Measurements from ENCODE around the gene IFIT2.
"Not testable (repeated sequence)": the region's sequence is repeated elsewhere in the genome, so short reads cannot be mapped to it uniquely, and the experiment has no call there.

The IFIT2 gene

DNA sequence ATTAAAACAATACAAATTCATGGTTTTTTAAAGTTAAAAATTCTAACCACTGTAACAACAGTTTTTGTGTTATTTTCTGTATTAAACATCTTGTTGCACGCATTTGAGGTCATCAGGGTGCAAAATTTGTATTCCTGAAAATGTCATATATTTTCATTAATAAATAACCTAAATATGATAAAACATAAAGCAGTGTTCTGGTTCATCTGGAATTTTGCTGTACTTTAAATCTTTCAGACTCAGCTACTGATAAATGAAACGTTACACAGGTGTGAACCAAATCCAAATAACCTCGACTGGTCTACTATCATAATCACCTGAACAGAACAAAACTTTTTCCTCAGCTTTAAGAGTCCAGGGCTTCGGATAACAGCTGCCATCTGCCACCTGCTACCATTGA, 6.9 kb downstream of the IFIT2 start:
- FAIRE-seq = no peak

DNA sequence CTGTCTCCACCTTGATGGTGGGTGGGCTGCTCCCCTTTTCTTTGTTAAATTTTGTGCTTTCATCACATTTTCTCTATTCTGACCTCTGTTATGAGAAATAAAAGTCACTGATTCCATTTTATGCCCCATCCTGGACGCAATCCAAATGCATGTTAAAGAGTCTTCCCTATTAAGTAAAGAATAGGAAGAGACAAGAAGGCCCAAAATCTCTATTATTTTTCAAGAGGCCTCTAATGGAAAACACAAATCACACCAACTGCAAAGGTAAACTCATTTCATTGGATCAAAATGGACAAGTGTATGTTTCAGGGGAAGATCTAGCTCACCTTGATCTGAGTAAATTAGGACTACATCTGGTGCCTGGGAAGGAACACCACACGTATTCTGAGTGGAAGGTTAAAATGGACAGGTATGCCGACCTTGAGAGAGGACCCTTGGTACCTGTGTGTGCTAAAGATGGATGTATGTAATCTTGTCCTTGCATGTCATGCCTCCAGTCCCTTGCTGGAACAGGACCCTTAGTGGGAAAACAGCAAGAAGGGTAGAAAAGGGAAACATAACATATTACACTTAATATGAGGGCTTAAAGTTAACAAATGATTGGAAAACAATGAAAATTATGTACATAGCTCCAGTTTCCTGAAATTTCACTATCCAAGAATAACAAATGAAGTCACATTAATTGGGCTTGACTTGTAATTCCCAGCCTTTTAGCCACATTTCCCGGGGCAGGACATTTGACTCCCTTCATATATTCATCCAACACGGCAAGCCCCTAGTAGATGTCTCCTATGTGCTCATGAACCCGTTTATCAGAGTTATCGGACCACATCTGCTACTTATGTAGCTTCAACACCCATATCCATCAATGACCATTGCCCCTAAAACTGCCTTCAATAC, 7.6 kb downstream of the IFIT2 start:
- FAIRE-seq = no peak

DNA sequence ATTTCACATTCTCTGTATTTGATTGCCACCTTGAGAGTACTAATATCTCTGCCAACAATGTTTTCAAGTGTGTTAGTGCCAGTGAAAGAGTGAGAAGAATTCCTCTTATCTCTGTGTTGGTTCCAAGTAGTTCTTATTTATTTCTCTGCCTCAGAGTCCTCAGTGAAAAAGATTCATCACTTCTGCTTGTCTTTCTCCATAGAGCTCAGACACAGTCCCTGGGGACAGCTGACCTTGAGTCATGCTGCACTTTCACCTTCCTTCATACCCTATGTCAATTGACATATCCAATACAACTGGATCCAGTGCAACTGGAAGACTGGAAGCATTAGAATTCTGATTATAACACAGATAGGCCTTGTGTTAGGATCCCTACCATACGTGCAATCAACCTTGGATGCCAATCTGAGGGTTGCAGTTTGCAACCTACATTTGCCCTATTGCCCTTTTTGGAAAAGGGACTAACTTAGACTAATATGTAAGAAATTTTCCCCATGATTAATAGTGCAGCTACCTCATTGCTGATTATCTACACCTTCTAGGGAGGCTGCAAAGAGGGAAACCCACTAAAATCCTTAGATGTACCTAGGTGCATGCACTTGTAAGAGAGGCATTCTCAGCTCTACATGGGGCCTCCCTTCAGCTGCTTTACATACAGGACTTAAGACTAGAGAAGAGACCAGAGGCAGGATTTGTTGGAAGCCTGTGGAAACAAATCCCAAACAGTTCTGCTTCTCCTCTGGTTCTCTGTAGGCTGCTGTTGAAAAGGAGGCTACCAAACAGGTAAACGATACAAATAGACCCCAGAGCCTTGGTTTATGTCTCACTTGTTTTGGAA, 8.4 kb downstream of the IFIT2 start:
- no peak for FAIRE-seq

DNA sequence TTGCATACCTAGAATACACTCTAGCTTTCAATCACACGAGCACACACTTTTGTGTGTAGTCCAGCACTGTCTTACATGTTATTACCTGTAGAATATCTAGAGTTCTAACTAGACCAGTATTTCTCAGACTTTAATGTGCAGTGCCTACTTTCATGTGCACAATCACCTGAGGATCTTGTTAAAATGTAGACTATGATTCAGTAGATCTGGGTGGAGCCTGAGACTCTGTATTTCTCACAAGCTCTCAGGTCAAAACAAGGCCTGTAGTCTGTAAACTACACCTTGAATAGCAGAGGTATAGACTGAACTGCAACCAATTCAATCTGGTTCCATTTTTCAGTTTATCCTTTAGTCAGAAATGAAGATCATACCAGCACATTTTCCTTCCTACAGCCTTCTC, 11.1 kb downstream of the IFIT2 start:
- no peak for FAIRE-seq

DNA sequence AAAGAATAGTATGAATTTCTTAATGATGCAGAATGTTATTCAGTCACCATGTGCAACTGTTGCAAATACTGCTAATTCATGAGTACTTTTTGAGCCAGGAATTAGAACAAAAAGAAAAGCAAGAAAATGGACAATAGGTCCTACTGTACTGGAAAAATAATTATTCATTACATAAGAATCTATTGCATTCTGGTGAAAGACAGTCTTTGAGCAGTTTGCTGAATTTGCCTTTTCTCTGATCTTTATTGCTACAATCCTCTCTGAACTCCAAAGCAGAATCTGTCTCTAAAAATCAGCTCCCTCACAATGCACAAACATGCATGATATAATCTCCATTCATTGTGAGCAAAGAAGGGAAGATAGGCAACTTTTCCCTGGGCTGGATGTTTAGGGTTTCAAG, 12.8 kb downstream of the IFIT2 start:
- no peak for FAIRE-seq

DNA sequence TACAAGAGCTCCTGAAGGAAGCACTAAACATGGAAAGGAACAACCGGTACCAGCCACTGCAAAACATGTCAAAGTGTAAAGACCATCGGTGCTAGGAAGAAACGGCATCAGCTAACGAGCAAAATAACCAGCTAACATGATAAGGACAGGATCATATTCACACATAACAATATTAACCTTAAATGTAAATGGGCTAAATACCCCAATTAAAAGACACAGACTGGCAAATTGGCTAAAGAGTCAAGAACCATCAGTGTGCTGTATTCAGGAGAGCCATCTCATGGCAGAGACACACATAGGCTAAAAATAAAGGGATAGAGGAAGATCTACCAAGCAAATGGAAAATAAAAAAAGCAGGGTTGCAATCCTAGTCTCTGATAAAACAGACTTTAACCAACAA, 16.2 kb downstream of the IFIT2 start:
- not testable (repeated sequence) for FAIRE-seq

DNA sequence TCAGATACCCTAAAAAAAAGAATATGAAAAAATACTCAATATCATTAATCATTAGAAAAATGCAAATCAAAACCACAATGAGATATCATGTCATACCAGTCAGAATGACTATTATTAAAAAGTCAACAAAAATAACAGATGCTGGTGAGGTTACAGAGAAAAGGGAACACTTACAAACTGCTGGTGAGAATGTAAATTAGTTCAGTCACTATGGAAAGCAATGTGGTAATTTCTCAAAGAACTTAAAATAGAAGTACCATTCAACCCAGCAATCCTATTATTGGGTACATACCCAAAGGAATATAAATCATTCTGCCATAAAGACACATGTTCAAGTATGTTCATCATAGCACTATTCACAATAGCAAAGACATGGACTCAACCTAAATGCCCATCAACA, 23.2 kb downstream of the IFIT2 start:
- not testable (repeated sequence) for FAIRE-seq

DNA sequence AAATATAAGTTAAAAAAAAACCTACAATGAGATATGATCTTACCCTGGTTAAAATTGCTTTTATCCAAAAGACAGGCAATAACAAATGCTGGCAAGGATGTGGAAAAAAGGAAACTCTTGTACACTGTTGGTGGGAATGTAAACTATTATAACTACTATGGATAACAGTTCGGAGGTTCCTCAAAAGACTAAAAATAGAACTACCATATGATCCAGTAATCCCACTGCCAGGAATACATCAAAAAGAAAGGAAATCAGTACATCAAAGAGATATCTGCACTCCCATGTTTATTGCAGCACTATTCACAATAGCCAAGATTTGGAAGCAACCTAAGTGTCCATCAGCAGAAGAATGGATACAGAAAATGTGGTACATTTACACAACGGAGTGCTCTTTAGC, 24.0 kb downstream of the IFIT2 start:
- not testable (repeated sequence) for FAIRE-seq

DNA sequence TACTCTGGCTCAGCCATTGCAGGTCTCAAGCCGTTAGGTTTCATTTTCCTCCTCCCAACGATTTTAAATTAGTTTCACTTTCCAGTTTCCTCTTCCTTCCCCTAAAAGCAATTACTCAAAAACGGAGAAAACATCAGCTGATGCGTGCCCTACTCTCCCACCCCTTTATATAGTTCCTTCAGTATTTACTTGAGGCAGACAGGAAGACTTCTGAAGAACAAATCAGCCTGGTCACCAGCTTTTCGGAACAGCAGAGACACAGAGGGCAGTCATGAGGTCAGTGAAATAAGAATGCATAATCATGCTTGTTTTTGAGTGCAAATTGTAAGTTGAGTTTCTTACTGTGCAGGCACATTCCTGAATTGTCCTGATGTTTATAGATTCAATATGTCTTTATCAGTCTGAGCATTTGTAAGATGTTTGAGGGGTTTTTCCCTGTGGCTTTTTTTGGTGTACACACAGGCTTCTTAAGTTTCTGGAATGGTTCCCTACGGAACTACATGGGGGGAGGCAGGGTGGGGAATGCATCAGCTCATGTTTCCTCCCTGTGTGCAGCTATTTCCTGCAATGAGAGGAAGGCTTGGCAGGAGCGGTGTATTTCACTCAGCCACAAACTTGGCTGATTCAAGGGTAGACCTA, 26.1 kb downstream of the IFIT2 start, which contains the start of gene IFIT3:
IFIT3 (plus strand) TSS at position 195 of the 639 bp plus-strand sequence; CDS start at position 272, 77 bp downstream.
- FAIRE-seq = no peak

DNA sequence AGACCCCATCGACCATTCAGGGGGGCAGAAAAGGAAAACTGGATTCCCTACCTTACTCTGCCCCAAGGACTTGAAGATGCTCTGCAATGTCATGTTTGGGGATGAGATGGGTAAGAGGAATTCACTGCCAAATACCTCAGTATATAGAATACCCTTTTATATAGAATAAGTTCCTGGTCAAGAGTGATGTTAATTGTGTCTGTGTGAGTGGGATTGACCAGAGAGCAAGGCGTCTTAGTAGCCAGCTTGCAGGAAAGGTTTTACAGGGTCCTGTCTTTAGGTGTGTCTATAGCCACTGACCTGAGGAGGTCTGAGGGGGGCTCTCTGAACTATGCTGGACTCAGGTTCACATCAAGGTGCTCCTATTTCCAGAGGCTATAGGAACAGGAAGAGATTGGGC, 27.3 kb downstream of the IFIT2 start:
- FAIRE-seq = no peak

DNA sequence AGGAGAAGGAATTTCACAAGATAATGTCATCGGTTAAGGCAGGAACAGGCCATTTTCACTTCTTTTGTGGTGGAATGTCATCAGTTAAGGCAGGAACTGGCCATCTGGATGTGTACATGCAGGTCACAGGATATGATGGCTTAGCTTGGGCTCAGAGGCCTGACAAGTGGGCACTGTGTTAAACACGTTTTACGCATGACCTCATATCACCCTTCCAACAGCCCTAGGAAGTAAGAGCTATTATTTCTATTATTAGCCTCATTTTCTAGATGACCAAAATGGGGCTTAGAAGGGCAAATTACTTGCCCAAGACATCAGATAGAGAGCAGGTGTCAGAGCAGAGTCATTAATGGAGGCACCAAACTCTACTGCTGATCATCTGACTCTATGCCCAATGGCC, 28.2 kb downstream of the IFIT2 start:
- FAIRE-seq = not testable (repeated sequence)

DNA sequence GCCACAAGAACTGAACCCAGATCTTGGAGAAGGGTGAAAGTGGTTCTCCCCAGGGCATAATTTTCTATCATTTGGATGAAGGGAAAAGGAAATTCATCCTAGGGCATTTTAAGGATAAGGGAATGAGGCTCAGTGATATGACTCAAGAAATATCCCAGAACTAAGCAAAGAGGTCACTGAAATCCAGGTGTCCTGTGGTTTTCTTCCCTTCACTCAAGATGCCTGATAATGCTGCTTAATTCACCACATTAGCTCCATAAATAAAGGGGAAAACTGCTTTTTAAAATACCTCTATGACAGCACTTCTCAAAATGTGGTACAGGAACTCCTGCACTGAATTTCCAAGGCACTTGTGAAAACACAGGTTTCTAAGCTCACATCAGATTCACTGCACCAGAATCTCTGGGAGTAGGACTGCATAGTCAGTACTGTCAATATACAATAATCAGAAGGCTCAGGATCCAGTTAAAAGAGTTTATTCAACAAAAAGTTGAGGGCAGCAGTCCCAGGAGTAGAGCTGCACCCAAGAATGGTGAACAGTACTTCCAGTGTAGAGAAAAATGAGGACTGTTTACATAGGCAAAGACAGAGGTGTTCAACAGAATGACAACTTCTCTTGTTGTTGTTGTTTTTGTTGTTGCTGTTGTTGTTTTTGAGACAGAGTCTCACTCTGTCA, 28.8 kb downstream of the IFIT2 start:
- no peak for FAIRE-seq

DNA sequence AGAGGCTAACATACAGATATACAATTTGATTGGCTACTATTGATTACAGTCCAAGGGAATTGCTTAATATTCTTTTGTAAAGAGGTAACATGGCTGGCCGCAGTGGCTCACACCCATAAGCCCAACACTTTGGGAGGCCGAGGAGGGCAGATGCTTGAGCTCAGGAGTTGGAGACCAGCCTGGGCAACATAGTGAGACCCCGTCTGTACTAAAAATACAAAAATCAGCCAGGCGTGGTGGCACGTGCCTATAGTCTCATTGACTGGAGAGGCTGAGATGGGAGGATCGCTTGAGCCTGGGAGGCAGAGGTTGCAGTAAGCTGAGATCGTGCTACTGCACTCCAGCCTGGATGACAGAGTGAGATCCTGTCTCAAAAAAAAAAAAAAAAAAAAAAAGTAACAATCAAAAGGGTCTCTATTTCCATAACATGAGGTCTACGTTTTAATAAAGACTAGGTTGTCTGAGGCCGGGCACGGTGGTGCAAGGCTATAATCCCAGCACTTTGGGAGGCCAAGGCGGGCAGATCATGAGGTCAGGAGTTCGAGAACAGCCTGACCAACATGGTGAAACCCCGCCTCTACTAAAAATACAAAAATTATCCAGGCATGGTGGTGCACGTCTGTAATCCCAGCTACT, 29.8 kb downstream of the IFIT2 start:
- FAIRE-seq = not testable (repeated sequence)

DNA sequence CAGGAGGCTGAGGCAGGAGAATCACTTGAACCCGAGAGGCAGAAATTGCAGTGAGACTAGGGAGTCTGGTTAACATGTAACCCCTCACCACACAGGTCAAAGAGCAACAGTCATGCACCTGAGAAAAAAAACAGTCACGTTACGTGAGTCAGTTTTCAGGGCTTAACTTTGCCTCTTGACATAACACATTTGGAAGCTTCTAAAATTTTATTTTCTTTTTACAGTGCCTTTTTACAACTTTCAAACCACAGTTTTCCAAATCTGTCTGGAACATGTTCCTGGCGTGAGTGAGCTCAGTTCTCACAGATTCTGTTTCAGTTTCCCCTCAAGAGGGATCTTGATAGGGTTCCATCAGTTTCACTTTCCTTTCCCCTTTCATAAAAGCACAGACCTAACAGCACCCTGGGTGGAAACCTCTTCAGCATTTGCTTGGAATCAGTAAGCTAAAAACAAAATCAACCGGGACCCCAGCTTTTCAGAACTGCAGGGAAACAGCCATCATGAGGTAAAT, 30.3 kb downstream of the IFIT2 start:
- no peak for FAIRE-seq

DNA sequence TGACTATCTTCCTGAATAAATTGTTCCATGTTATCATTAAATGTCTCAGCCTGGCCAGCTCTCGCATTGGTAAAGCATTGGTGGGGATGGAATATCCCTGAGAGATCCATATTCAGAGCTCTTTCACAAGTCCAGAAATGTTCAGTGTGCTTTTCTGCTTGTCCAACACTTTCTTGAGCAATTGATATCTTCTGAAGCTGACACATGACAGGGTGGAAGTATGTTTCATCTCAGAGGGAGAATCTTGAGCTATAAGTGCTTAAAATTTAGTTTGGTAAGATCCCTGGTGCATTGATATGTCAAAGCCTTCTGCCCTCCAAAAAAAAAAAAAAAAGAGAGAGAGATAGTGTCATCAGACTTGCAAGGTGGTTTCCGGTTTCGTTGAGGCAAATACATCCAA, 33.4 kb downstream of the IFIT2 start:
- no peak for FAIRE-seq

DNA sequence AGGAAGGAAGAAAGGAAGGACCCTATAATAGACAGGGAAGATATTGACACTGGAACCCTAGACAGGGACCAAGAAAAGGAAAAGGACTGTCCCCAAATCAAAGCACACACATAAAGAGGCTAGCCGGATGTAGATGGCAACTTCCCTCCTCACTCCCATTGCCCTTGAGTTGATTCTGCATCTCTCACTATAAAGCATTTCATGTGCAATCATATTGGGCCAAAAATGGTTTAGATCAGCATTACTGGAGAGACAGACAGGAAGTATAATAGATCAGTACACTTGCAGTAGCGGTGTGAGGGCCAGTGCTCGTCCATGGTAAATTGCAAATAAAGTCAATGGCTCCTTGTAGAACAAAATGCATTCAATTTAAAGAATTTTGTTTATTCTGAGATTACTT, 34.4 kb downstream of the IFIT2 start:
- FAIRE-seq = no peak

DNA sequence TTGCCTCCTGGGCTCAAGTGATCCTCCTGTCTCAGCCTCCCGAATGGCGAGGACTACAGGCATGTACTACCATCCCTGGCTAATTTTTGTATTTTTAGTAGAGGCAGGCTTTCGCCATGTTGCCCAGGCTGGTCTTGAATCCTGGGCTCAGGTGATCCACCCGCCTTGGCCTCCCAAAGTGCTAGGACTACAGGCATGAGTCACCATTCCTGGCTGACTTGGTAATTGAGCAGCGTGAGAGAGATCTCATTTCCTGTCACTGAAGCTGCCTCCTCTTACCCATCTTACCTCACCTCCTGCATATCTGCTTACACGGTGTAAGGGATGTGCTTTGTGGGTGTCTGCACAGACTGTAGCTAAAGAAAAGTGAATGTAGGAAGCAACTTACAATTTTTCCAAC, 35.6 kb downstream of the IFIT2 start:
- FAIRE-seq = no peak

DNA sequence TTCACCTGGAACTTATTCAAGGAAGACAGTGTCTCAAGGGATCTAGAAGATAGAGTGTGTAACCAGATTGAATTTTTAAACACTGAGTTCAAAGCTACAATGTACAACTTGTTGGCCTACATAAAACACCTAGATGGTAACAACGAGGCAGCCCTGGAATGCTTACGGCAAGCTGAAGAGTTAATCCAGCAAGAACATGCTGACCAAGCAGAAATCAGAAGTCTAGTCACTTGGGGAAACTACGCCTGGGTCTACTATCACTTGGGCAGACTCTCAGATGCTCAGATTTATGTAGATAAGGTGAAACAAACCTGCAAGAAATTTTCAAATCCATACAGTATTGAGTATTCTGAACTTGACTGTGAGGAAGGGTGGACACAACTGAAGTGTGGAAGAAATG, 36.9 kb downstream of the IFIT2 start:
- FAIRE-seq = no peak

DNA sequence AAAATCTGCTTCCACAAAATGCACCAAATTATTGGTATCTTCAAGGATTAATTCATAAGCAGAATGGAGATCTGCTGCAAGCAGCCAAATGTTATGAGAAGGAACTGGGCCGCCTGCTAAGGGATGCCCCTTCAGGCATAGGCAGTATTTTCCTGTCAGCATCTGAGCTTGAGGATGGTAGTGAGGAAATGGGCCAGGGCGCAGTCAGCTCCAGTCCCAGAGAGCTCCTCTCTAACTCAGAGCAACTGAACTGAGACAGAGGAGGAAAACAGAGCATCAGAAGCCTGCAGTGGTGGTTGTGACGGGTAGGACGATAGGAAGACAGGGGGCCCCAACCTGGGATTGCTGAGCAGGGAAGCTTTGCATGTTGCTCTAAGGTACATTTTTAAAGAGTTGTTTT, 38.0 kb downstream of the IFIT2 start:
- no peak for FAIRE-seq

DNA sequence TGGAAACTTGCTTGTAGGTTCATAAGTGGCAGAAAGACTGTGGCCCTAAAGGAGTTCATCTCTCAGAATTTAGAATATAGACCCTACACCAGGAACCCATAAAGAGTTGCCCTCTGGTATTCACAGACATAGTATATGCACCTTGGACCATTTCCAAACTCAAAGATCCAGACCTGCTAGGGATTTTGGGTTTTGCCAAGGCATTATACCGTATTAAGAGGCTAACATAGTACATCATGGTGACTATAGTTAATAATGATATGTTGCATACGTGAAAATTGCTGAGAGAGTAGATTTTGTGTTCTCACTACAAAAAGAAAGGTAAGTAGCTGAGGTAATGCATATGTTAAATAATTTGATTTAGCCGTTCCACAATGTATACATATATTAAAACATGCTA, 39.8 kb downstream of the IFIT2 start:
- no peak for FAIRE-seq

DNA sequence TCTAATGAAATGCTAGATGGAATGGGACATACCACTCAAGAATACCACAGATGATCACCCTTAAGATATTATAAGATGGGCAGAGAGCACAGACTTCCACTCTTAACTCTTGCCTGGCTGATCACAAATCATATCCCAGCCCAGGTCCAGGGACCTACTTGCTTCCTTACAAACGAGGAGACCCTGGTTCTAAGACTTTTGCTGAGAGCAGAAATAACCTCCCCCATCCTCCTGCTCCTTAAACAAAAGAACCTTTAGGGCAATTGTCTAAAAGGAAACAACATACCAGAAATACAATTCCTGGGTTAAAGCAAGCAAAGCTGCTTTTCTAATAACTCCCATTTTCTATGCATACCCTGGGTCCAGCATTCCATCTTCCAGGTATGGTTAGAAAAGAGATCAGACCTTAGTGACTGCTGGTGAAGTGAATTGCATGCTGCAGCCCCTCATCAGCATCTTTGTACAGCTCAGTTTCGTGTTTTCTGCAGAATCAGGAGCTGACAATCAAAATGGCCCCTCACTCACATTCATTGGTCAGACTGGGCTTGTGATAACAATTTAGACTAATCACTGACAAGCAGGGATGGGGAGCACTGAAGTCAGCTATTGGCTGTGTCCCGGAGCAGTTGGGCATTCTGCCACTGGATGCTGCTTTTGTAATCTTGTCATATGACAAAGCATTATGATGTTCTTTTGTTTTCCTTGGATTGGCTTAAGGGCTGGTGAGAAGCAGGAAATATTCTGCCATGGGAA, 40.5 kb downstream of the IFIT2 start:
- no peak for FAIRE-seq
